ENCODE data around the gene SPHK2. TPM values are rescaled to one million over a fixed set of nuclear protein-coding genes. Genes with fewer than 3 reads are reported as not detected.

The SPHK2 gene
- total and polyA plus RNA-seq, 2 experiments from 2014 or later = 18.3 to 50.3 TPM

GRCh38 chr19:48672994-48673393, 53.7 kb downstream of the SPHK2 start, which contains the start of gene NTN5 (continued):
- TF ChIP-seq REST (IDR thresholded peaks at IDR 0.05; ENCODE audit: unreplicated experiment) (no peak), EZH2 (IDR thresholded peaks at IDR 0.05; ENCODE audit: low read depth, unreplicated experiment) (no peak), CREB1 (CRISPR knock-in tag; IDR thresholded peaks at IDR 0.05; ENCODE audit: low read depth) (no peak), POLR2AphosphoS5 (IDR thresholded peaks at IDR 0.05; ENCODE audit: low read depth) (no peak)

GRCh38 chr19:48673436-48674100, 54.3 kb downstream of the SPHK2 start:
- no peaks in the 10 kb centered on the region for H3K9me2 ChIP-seq (ENCODE audit: insufficient read depth)
- Mint-ChIP-seq H3K4me1 (peaks cover 33% of the 10 kb centered on the region), H3K4me3 (peak overlapping the region; percentile 36; the same call in 1 of the 3 replicates), H3K27ac (no peak overlapping the region), H3K27me3 (ENCODE audit: insufficient read depth, low read depth, poor library complexity) (peaks cover 23% of the 10 kb centered on the region), H3K36me3 (ENCODE audit: low read depth) (no peaks in the 10 kb centered on the region; the same call in 2 of the 3 replicates), H3K9me3 (peaks cover 9% of the 10 kb centered on the region; the same call in 2 of the 3 replicates)
- H3K4me1 ChIP-seq (ENCODE audit: insufficient read depth) = peaks cover 23% of the 10 kb centered on the region
- no peaks in the 10 kb centered on the region for H3K27me3 ChIP-seq (ENCODE audit: insufficient read depth)
- DNase-seq (ENCODE audit: low spot score) (no peak), ATAC-seq (peak; percentile 3; the same call in 2 of the 3 replicates)
- TF ChIP-seq ZNF462 (CRISPR knock-in tag; IDR thresholded peaks at IDR 0.05) (no peak), ETS1 (IDR thresholded peaks at IDR 0.05) (no peak), POLR2AphosphoS5 (IDR thresholded peaks at IDR 0.05; ENCODE audit: low read depth) (no peak), EZH2 (IDR thresholded peaks at IDR 0.05; ENCODE audit: low read depth, unreplicated experiment) (no peak), REST (IDR thresholded peaks at IDR 0.05; ENCODE audit: unreplicated experiment) (no peak), JUNB (IDR thresholded peaks at IDR 0.05; ENCODE audit: unreplicated experiment) (no peak)
- H3K79me2 ChIP-seq (replicated peaks; ENCODE audit: insufficient read depth) = no peaks in the 10 kb centered on the region
- no peaks in the 10 kb centered on the region for H3K36me3 ChIP-seq (ENCODE audit: insufficient read depth)
- peak overlapping the region; percentile 75 for H3K4me2 ChIP-seq
- no peaks in the 10 kb centered on the region for H3F3A ChIP-seq (replicated peaks; ENCODE audit: low read depth)
- H3K27ac ChIP-seq (ENCODE audit: low read depth) = no peak overlapping the region
- peak overlapping the region; percentile 34; the same call in 1 of the 2 replicates for H3K4me3 ChIP-seq
- H4K20me1 ChIP-seq (replicated peaks; ENCODE audit: insufficient read depth) = no peaks in the 10 kb centered on the region
- H2AFZ ChIP-seq = peak overlapping the region; percentile 96

Data from GM23338 (cell line).